ENCODE results near the gene ATF3.
A peak's percentile ranks its signal among the peaks of the same experiment; 100 is the strongest.
"Not testable (repeated sequence)": the region's sequence is repeated elsewhere in the genome, so short reads cannot be mapped to it uniquely, and the experiment has no call there.

The ATF3 gene

GRCh38 chr1:212651521-212651920 is 43.0 kb downstream of the ATF3 start:
- DNase-seq (ENCODE audit: low read depth in 2 of 2) = no peak

- DNase-seq (ENCODE audit: low read depth in 2 of 2) = no peak
These were observed 43.4 kb downstream of the ATF3 start for GRCh38 chr1:212651977-212652376.

GRCh38 chr1:212652609-212653008 is 44.0 kb downstream of the ATF3 start:
- DNase-seq (ENCODE audit: low read depth in 2 of 2) = no peak

- no peak for DNase-seq (ENCODE audit: low read depth in 2 of 2)
These were observed 47.3 kb downstream of the ATF3 start for GRCh38 chr1:212655668-212656440.

- DNase-seq (ENCODE audit: low read depth in 2 of 2) = no peak
These were observed 48.2 kb downstream of the ATF3 start for GRCh38 chr1:212656730-212657129.

- DNase-seq (ENCODE audit: low read depth in 2 of 2) = not testable (repeated sequence)
These were observed 49.7 kb downstream of the ATF3 start for GRCh38 chr1:212658250-212658649.

GRCh38 chr1:212664409-212665199 is 56.0 kb downstream of the ATF3 start:
- DNase-seq (ENCODE audit: low read depth in 2 of 2) = no peak

GRCh38 chr1:212665241-212666115 is 56.9 kb downstream of the ATF3 start:
- DNase-seq (ENCODE audit: low read depth in 2 of 2) = peak; percentile 41 to 73

GRCh38 chr1:212666116-212666775 is 57.7 kb downstream of the ATF3 start:
- no peak for DNase-seq (ENCODE audit: low read depth in 2 of 2)

- no peak for DNase-seq (ENCODE audit: low read depth in 2 of 2)
These were observed 58.9 kb downstream of the ATF3 start for GRCh38 chr1:212667223-212668139.

- DNase-seq (ENCODE audit: low read depth in 2 of 2) = no peak
These were observed 59.9 kb downstream of the ATF3 start for GRCh38 chr1:212668477-212668876.

GRCh38 chr1:212669102-212669501 is 60.5 kb downstream of the ATF3 start:
- DNase-seq (ENCODE audit: low read depth in 2 of 2) = no peak

GRCh38 chr1:212669600-212669999 is 61.0 kb downstream of the ATF3 start:
- no peak for DNase-seq (ENCODE audit: low read depth in 2 of 2)

GRCh38 chr1:212670301-212670700 is 61.7 kb downstream of the ATF3 start:
- DNase-seq (ENCODE audit: low read depth in 2 of 2) = no peak
